GM18873 (cell line): ENCODE measurements around the gene ERCC6L.
"Not testable (repeated sequence)": the region's sequence is repeated elsewhere in the genome, so short reads cannot be mapped to it uniquely, and the experiment has no call there.

Experiments used
- ATAC-seq: cut with Tn5 transposase; IDR thresholded peaks from one replicate; pipeline ENCODE4 v1.9.1; 2021; ENCODE audit warnings: mild to moderate bottlenecking, moderate library complexity, moderate number of reproducible peaks; ENCODE audit not compliant: unreplicated experiment, low FRiP score

Gene ERCC6L

GRCh38 chrX:72180539-72180938, 58.3 kb downstream of the ERCC6L start:
- peak; percentile 2 for ATAC-seq

- no peak for ATAC-seq
These were observed 61.8 kb downstream of the ERCC6L start for GRCh38 chrX:72176981-72177380.

DNA sequence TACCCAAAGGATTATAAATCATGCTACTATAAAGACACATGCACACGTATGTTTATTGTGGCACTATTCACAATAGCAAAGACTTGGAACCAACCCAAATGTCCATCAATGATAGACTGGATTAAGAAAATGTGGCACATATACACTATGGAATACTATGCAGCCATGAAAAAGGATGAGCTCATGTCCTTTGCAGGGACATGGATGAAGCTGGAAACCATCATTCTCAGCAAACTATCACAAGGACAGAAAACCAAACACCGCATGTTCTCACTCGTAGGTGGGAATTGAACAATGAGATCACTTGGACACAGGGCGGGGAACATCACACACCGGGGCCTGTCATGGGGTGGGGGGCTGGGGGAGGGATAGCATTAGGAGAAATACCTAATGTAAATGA, 62.5 kb downstream of the ERCC6L start:
- not testable (repeated sequence) for ATAC-seq

DNA sequence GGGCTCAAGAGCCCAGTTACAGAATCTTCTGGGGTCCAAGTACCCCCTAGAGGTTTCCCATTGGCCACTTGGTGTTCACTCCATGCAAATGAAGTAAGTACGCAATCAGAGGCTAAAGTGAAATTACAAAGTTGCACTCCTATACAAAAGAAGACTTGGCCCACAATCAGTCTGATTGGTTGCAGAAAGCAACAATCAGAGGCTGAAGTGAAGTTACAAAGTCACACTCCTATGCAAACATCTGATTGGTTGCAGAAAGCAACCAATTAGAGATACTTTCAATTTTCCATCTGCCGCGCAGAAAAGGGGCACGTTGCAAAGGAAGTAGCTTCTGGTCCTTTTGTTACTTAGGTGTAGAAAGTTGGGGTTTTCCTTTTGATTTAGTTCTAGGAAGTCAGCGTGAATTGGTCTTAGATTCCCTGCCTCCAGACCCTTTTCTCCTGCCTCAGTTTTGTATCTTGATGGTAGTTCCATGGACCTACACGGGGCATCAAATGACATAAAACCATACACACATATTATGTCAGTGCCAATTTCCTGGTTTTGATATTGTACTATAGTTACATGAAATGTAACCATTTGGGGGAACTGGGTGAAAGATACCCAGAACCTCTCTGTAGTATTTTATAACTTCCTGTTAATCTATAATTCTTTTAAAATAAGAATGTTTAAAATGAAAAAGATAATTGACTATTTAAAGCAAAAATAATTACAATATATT, 69.7 kb downstream of the ERCC6L start:
- ATAC-seq, result no peak

DNA sequence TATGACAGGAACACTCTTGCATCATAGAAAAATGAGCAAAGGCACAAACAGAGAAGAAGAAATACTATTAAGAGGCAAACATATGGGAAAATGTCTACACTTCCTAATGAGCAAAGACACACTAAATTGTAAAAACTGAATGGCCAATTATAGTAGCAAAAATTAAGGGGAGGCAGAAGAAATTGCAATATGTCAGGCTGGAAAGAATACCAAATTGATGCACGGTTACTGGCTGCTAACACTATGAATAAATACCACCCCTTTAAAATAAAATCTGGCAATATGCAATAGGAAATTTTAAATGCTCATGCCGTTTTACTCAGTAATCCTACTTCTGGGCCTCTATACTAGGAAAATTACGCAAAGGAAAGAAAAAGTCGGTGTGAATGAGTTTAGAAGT, 73.3 kb downstream of the ERCC6L start:
- ATAC-seq, result no peak

DNA sequence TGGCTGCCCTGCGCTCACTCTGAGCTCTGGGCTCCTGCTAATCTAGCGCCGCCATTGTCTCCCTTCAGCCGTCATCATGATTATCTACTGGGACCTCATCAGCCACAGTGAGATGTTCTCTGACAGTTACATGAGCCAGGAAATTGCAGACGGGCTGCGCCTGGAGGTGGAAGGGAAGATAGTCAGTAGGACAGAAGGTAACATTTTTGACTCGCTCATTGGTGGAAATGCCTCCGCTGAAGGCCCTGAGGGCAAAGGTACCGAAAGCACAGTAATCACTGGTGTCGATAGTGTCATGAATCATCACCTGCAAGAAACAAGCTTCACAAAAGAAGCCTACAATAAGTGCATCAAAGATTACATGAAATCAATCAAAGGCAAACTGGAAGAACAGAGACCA, 79.1 kb downstream of the ERCC6L start:
- no peak for ATAC-seq

DNA sequence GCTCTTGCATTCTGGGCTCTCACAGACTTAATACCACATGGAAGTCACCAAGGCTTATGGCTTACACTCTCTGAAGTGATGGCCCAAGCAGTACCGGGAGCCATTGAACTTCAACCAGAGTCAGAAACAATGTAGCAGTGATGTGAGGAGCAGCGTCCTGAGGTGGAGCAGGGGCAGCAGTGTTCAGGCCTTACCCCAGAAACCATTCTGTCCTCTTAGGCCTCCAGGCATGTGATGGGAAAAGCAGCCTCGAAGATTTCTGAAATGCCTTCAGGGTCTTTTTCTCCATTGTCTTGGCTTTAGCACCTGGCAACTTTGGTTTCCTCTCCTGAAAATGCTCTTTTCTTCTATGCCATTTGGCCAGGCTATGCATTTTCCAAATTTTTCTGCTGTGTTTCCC, 80.1 kb downstream of the ERCC6L start:
- ATAC-seq, result no peak
